NCI-H1048 (cell line): ENCODE measurements around the gene HDGF.

Experiments used
- DNase-seq: peaks from one replicate; lab custom pipeline; 2025; lab: John Stamatoyannopoulos, UW

HDGF gene

GRCh38 chr1:156746728-156747631 is 4.5 kb downstream of the HDGF start:
- peak; percentile 52 for DNase-seq

DNA sequence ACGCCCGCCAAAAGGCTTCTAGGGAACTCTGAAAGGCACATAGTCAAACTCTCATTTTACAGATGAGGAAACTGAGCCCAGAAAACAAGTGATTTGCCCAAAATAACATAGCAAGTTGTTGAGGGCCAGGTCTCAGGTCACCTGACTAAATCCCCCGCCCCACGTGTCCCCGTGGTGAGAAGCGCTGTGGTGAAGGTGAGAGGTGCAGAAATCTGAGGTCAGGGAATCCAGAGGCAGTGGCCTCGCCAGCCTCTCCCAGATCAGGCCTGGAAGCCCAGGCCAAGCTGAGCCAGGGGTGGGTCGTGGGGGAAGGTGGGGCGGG is 5.1 kb downstream of the HDGF start:
- DNase-seq, result no peak

- no peak for DNase-seq
Measured at GRCh38 chr1:156745881-156746280, 5.6 kb downstream of the HDGF start.

DNA sequence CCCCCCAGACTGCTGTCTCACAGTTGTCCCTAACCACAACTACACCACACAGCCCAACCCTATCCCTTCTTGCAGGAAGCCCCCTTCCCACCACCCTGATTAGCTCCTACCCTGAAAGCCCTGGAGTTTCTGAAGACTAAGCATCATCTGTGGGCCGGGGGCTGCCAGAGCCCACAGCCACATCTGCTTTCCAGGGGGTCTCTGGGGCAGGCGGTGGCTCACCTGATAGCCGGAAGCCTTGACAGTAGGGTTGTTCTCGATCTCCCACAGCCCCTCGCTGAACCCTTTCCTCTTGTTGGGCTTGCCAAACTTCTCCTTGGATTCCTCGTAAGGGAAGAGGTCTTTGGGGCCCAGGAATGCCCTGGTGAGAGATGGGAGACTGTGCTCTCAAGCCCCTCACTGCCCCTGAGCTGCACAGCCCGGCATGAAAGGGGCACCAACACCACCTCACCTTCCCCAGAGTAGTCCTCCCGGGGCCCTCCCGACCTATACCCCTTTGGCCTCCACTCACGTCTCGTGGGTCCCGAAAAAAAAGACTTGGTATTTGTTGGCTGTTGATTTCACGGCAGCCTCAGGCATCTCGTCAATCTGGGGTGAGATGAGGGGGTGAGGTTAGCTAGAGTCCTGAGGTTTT is 6.6 kb downstream of the HDGF start:
- no peak for DNase-seq

- no peak for DNase-seq
Measured at GRCh38 chr1:156744344-156744743, 7.1 kb downstream of the HDGF start.

- DNase-seq, result no peak
Measured at GRCh38 chr1:156743367-156744302, 7.8 kb downstream of the HDGF start.

GRCh38 chr1:156742801-156743200 is 8.7 kb downstream of the HDGF start:
- no peak for DNase-seq

DNA sequence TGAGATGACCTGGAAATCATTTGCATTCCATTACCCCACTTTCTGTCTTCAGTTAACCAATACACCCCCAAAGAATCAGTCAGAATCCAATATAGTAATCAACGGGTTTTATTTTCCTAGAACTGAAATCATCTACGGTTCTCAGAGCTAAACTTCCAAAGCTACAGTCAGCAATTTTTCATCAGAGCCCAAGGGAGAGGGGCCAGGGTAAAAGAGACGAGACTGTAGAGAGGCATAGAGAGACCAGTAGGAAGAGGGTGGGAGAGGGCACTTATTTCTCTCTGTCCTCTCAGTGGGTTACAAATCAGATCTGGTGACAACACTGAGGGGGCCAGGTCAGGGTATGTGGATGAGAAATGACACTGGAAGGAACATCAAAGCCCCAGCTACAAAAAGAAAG is 9.5 kb downstream of the HDGF start:
- DNase-seq, result no peak

DNA sequence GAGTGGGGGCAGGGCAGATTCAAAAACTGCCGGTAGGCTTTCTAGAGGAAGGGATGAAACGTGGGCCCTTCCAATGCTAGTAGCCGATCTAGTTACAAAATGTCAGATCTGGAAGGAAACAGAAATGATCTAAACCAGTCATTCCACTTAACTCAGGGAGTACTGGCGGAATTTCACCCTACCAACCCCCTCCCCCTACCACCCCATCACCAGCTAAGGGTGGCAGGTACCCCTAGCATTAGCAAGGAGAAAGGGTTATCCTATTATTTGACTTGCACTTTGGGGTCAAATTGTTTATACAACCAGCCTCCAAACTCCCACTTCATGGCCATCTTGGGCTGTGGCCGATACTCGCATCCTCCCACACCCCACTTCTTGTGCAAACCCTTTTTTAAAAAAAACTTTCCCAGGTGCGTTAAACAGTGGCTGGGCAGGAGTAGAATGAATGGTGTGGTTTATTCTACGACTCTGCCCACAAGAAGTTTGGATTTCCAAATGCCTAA is 9.9 kb downstream of the HDGF start:
- no peak for DNase-seq

DNA sequence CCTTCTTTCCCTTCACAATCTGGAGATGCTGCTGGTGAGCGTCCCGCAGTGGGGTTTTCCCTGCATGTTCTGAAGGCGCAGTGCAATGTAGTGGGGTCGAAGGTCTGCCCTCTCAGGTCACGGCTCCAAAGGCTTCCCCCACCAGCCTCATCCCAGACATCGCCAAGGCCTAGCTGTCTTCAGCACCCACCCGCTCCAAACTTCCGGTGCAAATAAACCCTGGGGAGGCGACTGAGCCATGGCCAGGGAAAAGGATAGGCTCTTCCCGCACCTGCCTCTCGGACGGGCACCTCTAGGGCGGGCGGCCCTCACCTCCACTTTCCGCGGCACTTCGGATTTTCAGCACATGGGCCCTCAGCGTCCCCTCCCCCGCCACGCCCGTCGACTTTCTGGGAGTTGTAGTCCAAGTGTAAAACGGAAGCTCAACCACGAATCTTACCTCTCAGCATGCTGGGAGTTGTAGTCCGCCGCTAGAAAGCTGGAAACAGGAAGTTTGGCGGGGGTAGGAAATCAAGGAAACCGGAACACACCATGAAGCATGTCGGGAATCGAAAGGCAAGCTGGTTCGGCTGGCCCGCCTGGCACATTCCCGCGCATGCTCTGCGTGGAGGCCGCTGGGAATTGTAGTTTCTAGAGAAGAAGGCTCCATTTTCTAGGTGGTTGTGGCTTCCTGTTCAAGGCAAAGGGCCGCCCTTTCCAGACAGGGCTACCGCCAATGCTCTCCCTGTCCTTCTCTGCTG is 10.6 kb downstream of the HDGF start, which contains the start of gene MRPL24:
Gene MRPL24 (minus strand): TSS at position 348 of the 740 bp plus-strand sequence. CDS start 2,384 bp downstream, outside the sequence.
- DNase-seq, result peak; percentile 99

DNA sequence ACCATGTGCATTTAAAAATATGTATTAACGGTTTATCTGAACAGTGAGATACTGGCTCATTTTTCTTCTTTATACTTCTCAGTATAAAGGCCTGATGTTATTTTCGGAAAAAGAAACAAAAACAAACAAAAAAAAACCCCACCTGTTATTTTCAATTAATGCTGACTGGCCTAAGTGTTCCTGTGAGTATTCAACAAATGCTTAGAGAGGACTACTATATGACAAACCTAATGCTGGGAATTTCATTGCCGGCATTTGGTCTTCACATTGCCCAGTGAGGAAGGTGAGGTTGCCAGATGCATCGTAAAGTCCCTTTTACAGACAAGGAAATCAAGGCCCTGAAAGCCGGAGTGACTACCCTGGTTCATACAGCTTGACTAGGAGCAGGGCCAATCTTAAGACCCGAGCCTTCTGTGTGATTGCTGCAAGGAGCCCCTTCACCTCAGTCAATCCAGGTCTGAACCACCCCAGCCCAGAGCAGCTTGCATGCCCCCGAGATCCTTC is 11.2 kb downstream of the HDGF start:
- DNase-seq, result no peak

DNA sequence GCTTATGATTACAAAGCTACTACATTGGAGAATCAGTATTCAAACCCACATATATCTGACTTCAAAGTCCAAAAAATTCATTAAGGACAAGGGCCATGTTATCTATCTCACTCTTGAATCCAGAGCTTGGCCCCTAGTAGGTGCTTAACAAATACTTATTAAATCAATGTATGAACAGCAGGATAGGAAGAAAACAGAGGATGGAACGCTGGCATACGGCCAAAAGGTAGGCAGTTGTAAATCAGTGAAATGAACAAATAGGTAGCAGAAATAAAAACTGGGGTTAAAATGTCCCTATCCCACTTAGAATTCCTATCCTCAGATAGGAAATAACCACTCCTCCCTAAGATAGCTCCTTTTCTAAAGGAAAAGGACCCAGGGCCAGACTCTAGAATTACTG is 12.6 kb downstream of the HDGF start:
- no peak for DNase-seq

- no peak for DNase-seq
Measured at GRCh38 chr1:156738407-156738806, 13.1 kb downstream of the HDGF start.

GRCh38 chr1:156733989-156734584 is 17.4 kb downstream of the HDGF start:
- no peak for DNase-seq

GRCh38 chr1:156728599-156729462 is 22.6 kb downstream of the HDGF start, which contains the start of gene ISG20L2:
TSS of gene ISG20L2 (minus strand) at chr1:156728766. CDS start at chr1:156727652, 1,114 bp downstream.
- peak; percentile 97 for DNase-seq

GRCh38 chr1:156727926-156728598 is 23.4 kb downstream of the HDGF start, which contains the start of gene METTL25B:
TSS of gene METTL25B (plus strand) at chr1:156728469. CDS start at chr1:156729105, 636 bp downstream.
- DNase-seq, result peak; percentile 83

DNA sequence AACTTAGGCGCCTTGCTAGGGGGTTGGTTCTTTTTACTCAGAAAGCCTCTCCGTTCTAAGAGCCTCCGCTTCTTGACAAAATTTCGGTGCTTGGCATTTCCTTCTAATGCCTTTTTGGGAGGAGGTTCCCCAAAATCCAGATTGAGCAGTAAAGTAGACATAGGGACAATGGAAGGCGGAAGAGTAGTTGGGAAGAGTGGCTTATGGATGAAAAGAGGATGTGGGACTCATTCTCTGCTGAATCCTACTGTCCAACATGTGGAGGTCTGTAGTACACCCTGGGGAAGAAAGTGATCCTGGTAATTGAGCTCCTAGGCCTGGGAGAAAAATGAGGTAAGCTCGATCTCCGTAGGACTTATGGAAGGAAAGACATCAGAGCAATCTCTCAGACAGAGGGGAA is 24.0 kb downstream of the HDGF start:
- no peak for DNase-seq

DNA sequence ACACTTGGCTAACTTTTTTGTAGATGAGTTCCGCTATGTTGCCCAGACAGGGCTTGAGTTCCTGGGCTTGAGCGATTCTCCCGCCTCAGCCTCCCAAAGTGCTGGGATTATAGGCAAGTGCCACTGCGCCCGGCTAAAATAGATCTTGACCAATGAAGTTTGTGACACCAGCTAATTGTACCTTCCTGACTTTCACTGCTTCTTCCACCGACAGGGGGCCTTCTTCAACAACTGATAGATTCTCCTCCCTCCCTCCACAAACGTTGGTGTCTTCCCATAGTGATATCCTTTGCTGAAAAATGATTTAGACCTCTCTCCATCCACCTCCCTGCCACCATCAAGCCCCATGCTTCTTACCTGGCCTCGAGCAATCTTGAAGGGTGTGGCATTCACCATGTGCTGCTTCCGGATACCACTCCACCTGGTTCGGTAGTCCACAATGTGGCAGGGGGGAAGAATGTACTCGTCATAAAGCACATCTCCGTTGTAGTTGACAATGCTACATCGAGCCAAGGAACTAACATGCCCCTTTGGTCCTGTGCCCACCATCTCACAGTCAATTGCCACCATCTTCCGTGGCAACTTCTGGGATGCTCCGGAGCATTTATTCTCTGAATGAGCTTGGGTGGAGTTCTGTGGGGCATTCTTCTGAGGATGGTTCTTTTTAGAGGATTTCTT is 24.8 kb downstream of the HDGF start:
- DNase-seq, result no peak
